ENCODE results near the gene ANO2.

ANO2 gene

GRCh38 chr12:5888816-5889315, 56.2 kb downstream of the ANO2 start:
- TF ChIP-seq CREB1 (IDR thresholded peaks at IDR 0.05; ENCODE audit: low read depth) (no peak), EP300 (IDR thresholded peaks at IDR 0.05; ENCODE audit: borderline replicate concordance) (no peak), EGR1 (IDR thresholded peaks at IDR 0.05) (no peak), TAF1 (IDR thresholded peaks at IDR 0.05; ENCODE audit: low read depth) (no peak), TEAD4 (IDR thresholded peaks at IDR 0.05) (no peak), CEBPB (IDR thresholded peaks at IDR 0.05) (no peak), USF1 (IDR thresholded peaks at IDR 0.05) (no peak), YY1 (IDR thresholded peaks at IDR 0.05; ENCODE audit: low read depth) (no peak), REST (IDR thresholded peaks at IDR 0.05; ENCODE audit: low read depth) (no peak), FOXM1 (IDR thresholded peaks at IDR 0.05; ENCODE audit: borderline replicate concordance, low read depth) (no peak), NFIC (IDR thresholded peaks at IDR 0.05) (no peak), TCF12 (IDR thresholded peaks at IDR 0.05; ENCODE audit: low read depth) (no peak)
- TF ChIP-seq, protein P1, sequence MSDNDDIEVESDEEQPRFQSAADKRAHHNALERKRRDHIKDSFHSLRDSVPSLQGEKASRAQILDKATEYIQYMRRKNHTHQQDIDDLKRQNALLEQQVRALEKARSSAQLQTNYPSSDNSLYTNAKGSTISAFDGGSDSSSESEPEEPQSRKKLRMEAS (IDR thresholded peaks at IDR 0.05): no peak

DNA sequence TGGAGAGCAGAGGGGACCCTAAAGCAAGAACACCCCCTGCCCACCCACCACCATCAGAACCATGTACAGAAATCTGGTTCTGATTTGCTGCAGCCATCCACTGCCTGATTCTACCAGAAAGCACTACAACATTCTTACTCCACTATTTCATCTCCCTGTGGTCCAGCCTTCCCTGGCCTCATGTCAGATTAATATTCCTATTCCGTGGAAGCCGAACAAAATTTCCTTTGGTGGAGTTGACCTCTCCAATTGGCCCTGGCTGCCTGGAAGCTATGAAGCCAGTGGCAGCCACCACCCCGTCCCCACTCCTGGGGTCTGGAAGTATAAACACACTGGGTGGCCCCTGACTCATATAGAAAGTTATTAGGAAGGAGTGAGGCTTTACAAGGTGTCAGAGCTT, 60.2 kb downstream of the ANO2 start:
- TF ChIP-seq NFIC (IDR thresholded peaks at IDR 0.05) (no peak), CREB1 (IDR thresholded peaks at IDR 0.05; ENCODE audit: low read depth) (no peak), YY1 (IDR thresholded peaks at IDR 0.05; ENCODE audit: low read depth) (no peak), EP300 (IDR thresholded peaks at IDR 0.05; ENCODE audit: borderline replicate concordance) (no peak), REST (IDR thresholded peaks at IDR 0.05; ENCODE audit: low read depth) (no peak), CEBPB (IDR thresholded peaks at IDR 0.05) (no peak), EGR1 (IDR thresholded peaks at IDR 0.05) (no peak), TEAD4 (IDR thresholded peaks at IDR 0.05) (no peak)

DNA sequence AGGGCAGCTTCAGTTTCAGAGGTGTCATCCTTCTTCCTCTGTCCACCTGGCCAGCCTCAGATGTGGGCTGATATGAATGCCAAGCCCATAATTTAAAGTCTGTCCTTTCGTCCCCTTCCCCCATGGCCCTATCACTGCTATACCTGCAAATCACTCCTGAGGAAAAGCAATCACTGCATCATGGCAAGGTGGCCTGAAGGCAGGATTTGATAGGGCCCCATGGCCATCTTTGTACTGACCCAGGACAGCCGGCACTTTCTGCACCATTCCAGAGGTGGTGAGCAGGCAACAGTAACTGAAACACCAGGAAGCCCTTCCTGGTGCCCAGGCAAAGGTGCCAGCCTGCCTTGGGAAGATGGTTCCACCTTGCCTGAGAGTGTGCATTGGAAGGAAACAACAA, 60.8 kb downstream of the ANO2 start:
- TF ChIP-seq CREB1 (IDR thresholded peaks at IDR 0.05; ENCODE audit: low read depth): no peak
- no peak for TF ChIP-seq EGR1 (IDR thresholded peaks at IDR 0.05)
- TF ChIP-seq TCF12 (IDR thresholded peaks at IDR 0.05; ENCODE audit: low read depth): no peak
- TF ChIP-seq CEBPB (IDR thresholded peaks at IDR 0.05): no peak

DNA sequence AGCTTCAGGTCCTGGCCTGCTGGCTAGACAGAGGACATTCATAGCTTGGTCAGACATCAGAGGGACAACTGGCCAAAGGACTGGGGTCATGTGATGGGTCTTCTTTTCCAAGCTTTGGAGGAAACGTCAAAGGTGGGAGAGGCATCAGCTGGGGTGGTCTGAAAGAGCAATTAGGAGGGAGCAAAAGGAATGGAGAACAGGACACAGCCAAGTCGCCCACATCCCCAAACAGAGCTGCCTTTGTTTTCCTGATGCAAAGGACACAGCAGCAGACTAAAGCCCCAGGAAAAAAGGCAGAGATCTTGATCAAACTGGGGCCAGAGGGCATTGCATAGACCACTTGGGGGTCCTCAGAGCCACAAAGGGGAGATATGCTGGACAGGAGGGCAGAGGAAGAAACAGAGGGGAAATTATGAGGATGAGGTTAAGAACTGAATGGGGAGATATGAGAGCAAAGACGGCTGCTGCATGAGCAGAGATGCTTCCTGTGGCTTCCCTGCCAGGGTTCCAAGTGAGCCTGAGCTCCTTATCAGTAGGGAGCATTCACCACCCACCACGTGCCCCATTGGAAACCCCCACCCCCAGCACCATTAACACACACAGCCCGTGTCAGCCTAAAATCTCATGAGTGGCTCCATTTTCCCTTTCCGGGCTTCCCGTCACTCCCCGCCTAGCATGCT, 62.4 kb downstream of the ANO2 start:
- TF ChIP-seq NFIC (IDR thresholded peaks at IDR 0.05): no peak
- TF ChIP-seq, protein P1 (IDR thresholded peaks at IDR 0.05): no peak
- no peak for TF ChIP-seq TCF12 (IDR thresholded peaks at IDR 0.05; ENCODE audit: low read depth)
- TF ChIP-seq CEBPB (IDR thresholded peaks at IDR 0.05): no peak
- no peak for TF ChIP-seq FOXM1 (IDR thresholded peaks at IDR 0.05; ENCODE audit: borderline replicate concordance, low read depth)
- TF ChIP-seq RAD21 (IDR thresholded peaks at IDR 0.05; ENCODE audit: low read depth): no peak
- TF ChIP-seq CREB1 (IDR thresholded peaks at IDR 0.05; ENCODE audit: low read depth): no peak
- no peak for TF ChIP-seq REST (IDR thresholded peaks at IDR 0.05; ENCODE audit: low read depth)
- TF ChIP-seq YY1 (IDR thresholded peaks at IDR 0.05; ENCODE audit: low read depth): no peak
- TF ChIP-seq TAF1 (IDR thresholded peaks at IDR 0.05; ENCODE audit: low read depth): no peak
- no peak for TF ChIP-seq ZBTB7A (IDR thresholded peaks at IDR 0.05; ENCODE audit: low read depth)
- no peak for TF ChIP-seq EGR1 (IDR thresholded peaks at IDR 0.05)
- no peak for TF ChIP-seq TEAD4 (IDR thresholded peaks at IDR 0.05)
- TF ChIP-seq EP300 (IDR thresholded peaks at IDR 0.05; ENCODE audit: borderline replicate concordance): no peak
- no peak for TF ChIP-seq USF1 (IDR thresholded peaks at IDR 0.05)
